A549 (cell line): ENCODE measurements around the gene ALAD. TPM values are rescaled to one million over a fixed set of nuclear protein-coding genes. Genes with fewer than 3 reads are reported as not detected.

Source experiments
- ATAC-seq, 2 experiments: fragments of 200-7000 bp in 1 of 2; fragments of >200 bp in 1 of 2; cut with Nextera tagmentation in 1 of 2; cut with Tn5 transposase in 1 of 2; 3 replicates each; pipeline versions ENCODE4 v1.8.0 to v1.9.1; 2018 to 2020; ENCODE audit warnings: mild to moderate bottlenecking in 1 of 2, moderate library complexity in 1 of 2
- CTCF ChIA-PET: fragments of 300-600 bp; sonication (Branson Sonifier 250); formaldehyde crosslinking; extraction: SDS; loops from one replicate; lab custom pipeline; 2021; ENCODE audit warnings: antibody characterized with exemption, inconsistent platforms; lab: Yijun Ruan, JAX
- POLR2A ChIA-PET: fragments of 350-600 bp; formaldehyde crosslinking; extraction: SDS; loops from one replicate; lab custom pipeline; 2021; ENCODE audit warnings: antibody characterized with exemption, inconsistent platforms; lab: Yijun Ruan, JAX
- DNase-seq, 2 experiments: peaks; one replicate each; pipeline versions ENCODE4 v3.0.0 to v3.0.0-alpha.2; 2011 to 2016; ENCODE audit warnings: low read depth in 1 of 2, low spot score in 1 of 2
- FAIRE-seq: peaks from 2 replicates; lab custom pipeline; 2011; peaks lifted over from hg19 to GRCh38; lab: Jason Lieb, UNC
- H3K27ac ChIP-seq, 2 experiments: fragments of >200 bp; sonication (Bioruptor Twin); formaldehyde crosslinking; 3 replicates each; pipeline ENCODE4 v1.5.1; 2016 to 2017
- H3K4me1 ChIP-seq: fragments of >200 bp; sonication (Bioruptor Twin); formaldehyde crosslinking; 3 replicates; pipeline ENCODE4 v1.6.1; 2016
- H3K4me2 ChIP-seq: fragments of >200 bp; sonication (Bioruptor Twin); formaldehyde crosslinking; 3 replicates; pipeline ENCODE4 v1.6.1; 2016
- H3K4me3 ChIP-seq: fragments of >200 bp; sonication (Bioruptor Twin); formaldehyde crosslinking; 3 replicates; pipeline ENCODE4 v1.5.1; 2016
- H3K9me3 ChIP-seq: fragments of >200 bp; sonication (Bioruptor Twin); formaldehyde crosslinking; 3 replicates; pipeline ENCODE4 v1.6.1; 2016
- CBX8 ChIP-seq: fragments of 200-600 bp; sonication (generic); IDR thresholded peaks from 2 replicates; pipeline ENCODE4 v1.6.1; 2016
- CHD2 ChIP-seq: fragments of 150-350 bp; IDR thresholded peaks from 2 replicates; pipeline ENCODE4 v1.6.1; 2014; ENCODE audit warnings: low read length; ENCODE audit not compliant: partially characterized antibody
- CHD4 ChIP-seq: fragments of 200-600 bp; sonication (generic); IDR thresholded peaks from 2 replicates; pipeline ENCODE4 v1.6.1; 2016; ENCODE audit warnings: antibody characterized with exemption, mild to moderate bottlenecking, borderline replicate concordance
- EHF ChIP-seq: fragments of 250-450 bp; sonication (Bioruptor Pico); IDR thresholded peaks from 2 replicates; pipeline ENCODE4 v1.5.0; 2020; ENCODE audit warnings: mild to moderate bottlenecking
- FOSL2 ChIP-seq, 2 experiments: fragments of 450-650 bp in 1 of 2; fragments of >200 bp in 1 of 2; sonication (Bioruptor Twin) in 1 of 2; formaldehyde crosslinking; IDR thresholded peaks; 2 replicates each; pipeline versions ENCODE4 v1.5.0 to v1.6.1; 2016 to 2020; ENCODE audit warnings: mild to moderate bottlenecking in 1 of 2, moderate library complexity in 1 of 2
- GATA3 ChIP-seq: IDR thresholded peaks from 2 replicates; pipeline ENCODE4 v1.6.1; 2012; ENCODE audit warnings: borderline replicate concordance
- HOXB13 ChIP-seq: fragments of 250-450 bp; sonication (Bioruptor Pico); IDR thresholded peaks from 2 replicates; pipeline ENCODE4 v1.5.0; 2020; ENCODE audit warnings: low read depth, mild to moderate bottlenecking, moderate library complexity
- HOXB5 ChIP-seq: fragments of 250-450 bp; sonication (Bioruptor Pico); IDR thresholded peaks from 2 replicates; pipeline ENCODE4 v1.5.0; 2020; ENCODE audit warnings: mild to moderate bottlenecking, moderate library complexity
- MYC ChIP-seq: IDR thresholded peaks from 2 replicates; pipeline ENCODE4 v1.6.1; 2012; ENCODE audit warnings: mild to moderate bottlenecking, inconsistent platforms, low read length, improper control_type of control experiment, borderline replicate concordance
- NFE2L2 ChIP-seq: fragments of 150-350 bp; conservative IDR thresholded peaks from 2 replicates; pipeline ENCODE4 v1.6.1; 2014; ENCODE audit warnings: low read length
- PHF8 ChIP-seq: fragments of 200-600 bp; sonication (generic); IDR thresholded peaks from 2 replicates; pipeline ENCODE4 v1.6.1; 2016; ENCODE audit warnings: low read depth, mild to moderate bottlenecking, antibody characterized with exemption, moderate library complexity, borderline replicate concordance
- POLR2A ChIP-seq: IDR thresholded peaks from 2 replicates; pipeline ENCODE4 v1.6.1; 2012; ENCODE audit warnings: mild to moderate bottlenecking, low read length
- RAD21 ChIP-seq, 2 experiments: fragments of >200 bp in 1 of 2; sonication (Bioruptor Twin) in 1 of 2; formaldehyde crosslinking in 1 of 2; IDR thresholded peaks in 1 of 2; conservative IDR thresholded peaks in 1 of 2; 2 replicates in 1 of 2; 3 replicates in 1 of 2; pipeline ENCODE4 v1.6.1; 2012 to 2018; ENCODE audit warnings: inconsistent platforms in 1 of 2
- RARB ChIP-seq: fragments of 250-450 bp; sonication (Bioruptor Pico); IDR thresholded peaks from 2 replicates; pipeline ENCODE4 v1.8.0; 2021; ENCODE audit warnings: mild to moderate bottlenecking, moderate library complexity
- RCOR1 ChIP-seq: fragments of 150-350 bp; IDR thresholded peaks from 2 replicates; pipeline ENCODE4 v1.6.1; 2014; ENCODE audit warnings: antibody characterized with exemption, low read length, low read depth
- RFX5 ChIP-seq: fragments of 450-650 bp; IDR thresholded peaks from 2 replicates; pipeline ENCODE4 v1.7.1; 2014; ENCODE audit warnings: antibody characterized with exemption, mild to moderate bottlenecking, moderate library complexity
- TFCP2L1 ChIP-seq: fragments of 250-450 bp; sonication (Bioruptor Pico); IDR thresholded peaks from 2 replicates; pipeline ENCODE4 v1.5.0; 2021; ENCODE audit warnings: mild to moderate bottlenecking
- WGBS: methylation state at CpG from one replicate; pipeline ENCODE4 v1.1.6; 2017; ENCODE audit errors: missing lambda C conversion rate; 5-methylcytosine and 5-hydroxymethylcytosine counted together
- polyA plus RNA-seq, 4 experiments: library from polyadenylated mRNA; depleted of rRNA in 3 of 4; stranded (reverse); fragments of >200 nt; fragmentation: RNase III in 1 of 4; extraction: RNeasy Plus Mini Kit Qiagen cat#74134 plus additional on column Dnase treatment in 1 of 4; gene quantifications; 2 replicates in 3 of 4; 3 replicates in 1 of 4; pipeline ENCODE4 v1.2.3, GENCODE V29; 2011 to 2017
- TF ChIP-seq, protein P1 (sequence below): fragments of 250-450 bp; sonication (Bioruptor Pico); IDR thresholded peaks from 2 replicates; pipeline ENCODE4 v1.5.0; 2020; ENCODE audit warnings: low read depth, mild to moderate bottlenecking, moderate library complexity
- TF ChIP-seq, protein P2 (sequence below): fragments of 150-350 bp; IDR thresholded peaks from 2 replicates; pipeline ENCODE4 v1.6.1; 2014; ENCODE audit warnings: low read depth, mild to moderate bottlenecking, low read length
- TF ChIP-seq, protein P3 (sequence below): IDR thresholded peaks from 2 replicates; pipeline ENCODE4 v1.6.1; 2012
- TF ChIP-seq, protein P4 (sequence below): fragments of >200 bp; sonication (Bioruptor Twin); formaldehyde crosslinking; IDR thresholded peaks from 2 replicates; pipeline ENCODE4 v1.6.1; 2016
- TF ChIP-seq, protein P5 (sequence below): fragments of 450-650 bp; IDR thresholded peaks from 2 replicates; pipeline ENCODE4 v1.6.1; 2014; ENCODE audit warnings: antibody characterized with exemption
- TF ChIP-seq, protein P6 (sequence below): fragments of 250-450 bp; sonication (Bioruptor Pico); IDR thresholded peaks from 2 replicates; pipeline ENCODE4 v1.5.0; 2021; ENCODE audit warnings: mild to moderate bottlenecking, moderate library complexity, borderline replicate concordance
- TF ChIP-seq, protein P7 (sequence below): fragments of >200 bp; sonication (Bioruptor Twin); formaldehyde crosslinking; IDR thresholded peaks from 3 replicates; pipeline ENCODE4 v1.6.1; 2016
- TF ChIP-seq, protein P8 (sequence below): IDR thresholded peaks from 2 replicates; pipeline ENCODE4 v1.6.1; 2012

Gene ALAD
- polyA plus RNA-seq, 2 of the 4 experiments (the other 2 are of a cell fraction), result 5.7 to 18.5 TPM

DNA sequence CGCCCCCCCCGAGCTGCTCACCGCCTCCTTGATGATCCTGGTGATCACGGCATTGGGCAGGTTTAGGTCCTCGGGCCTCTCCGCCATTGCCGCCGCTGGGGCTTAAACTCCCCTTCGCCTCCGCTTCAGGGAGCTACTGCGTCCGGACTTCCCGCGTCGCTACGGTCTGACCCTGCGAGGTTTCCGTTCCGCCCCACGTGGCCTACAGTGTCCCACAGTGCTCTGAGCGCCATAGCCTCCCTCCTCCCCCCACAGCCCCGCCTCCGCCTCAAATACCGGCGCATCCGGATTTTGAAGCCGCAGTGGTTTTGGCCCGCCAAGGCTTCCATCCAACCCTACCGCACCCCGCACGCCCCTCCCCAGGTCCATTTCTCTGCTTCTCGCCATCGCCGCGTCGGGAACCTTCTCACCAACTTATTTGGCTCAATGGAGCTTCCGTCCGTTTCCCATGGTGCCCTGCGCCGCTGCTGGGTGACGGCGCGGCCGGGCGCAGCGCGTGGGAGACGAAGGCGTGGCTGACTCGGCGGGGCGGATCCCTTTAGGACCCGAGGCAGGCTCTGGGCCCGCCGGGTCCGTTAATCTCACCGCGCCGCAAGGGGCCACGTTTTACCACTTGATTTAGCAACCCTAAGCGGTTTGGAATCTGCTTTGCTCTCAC, 9.3 kb upstream of the ALAD start, which contains the start of the genes C9orf43 and POLE3 (continued):
- TF ChIP-seq TFCP2L1, result peak; percentile 55; the same call in 1 of the 2 replicates
- no peak for TF ChIP-seq RFX5
- peak; percentile 87; the same call in 1 of the 2 replicates for TF ChIP-seq MYC
- TF ChIP-seq, protein P1, sequence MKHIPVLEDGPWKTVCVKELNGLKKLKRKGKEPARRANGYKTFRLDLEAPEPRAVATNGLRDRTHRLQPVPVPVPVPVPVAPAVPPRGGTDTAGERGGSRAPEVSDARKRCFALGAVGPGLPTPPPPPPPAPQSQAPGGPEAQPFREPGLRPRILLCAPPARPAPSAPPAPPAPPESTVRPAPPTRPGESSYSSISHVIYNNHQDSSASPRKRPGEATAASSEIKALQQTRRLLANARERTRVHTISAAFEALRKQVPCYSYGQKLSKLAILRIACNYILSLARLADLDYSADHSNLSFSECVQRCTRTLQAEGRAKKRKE (CRISPR knock-in tag), result no peak
- peak; percentile 69 for TF ChIP-seq CHD2
- no peak for TF ChIP-seq HOXB13
- peak; percentile 1; the same call in 1 of the 2 replicates for TF ChIP-seq NFE2L2
- TF ChIP-seq, protein P2, sequence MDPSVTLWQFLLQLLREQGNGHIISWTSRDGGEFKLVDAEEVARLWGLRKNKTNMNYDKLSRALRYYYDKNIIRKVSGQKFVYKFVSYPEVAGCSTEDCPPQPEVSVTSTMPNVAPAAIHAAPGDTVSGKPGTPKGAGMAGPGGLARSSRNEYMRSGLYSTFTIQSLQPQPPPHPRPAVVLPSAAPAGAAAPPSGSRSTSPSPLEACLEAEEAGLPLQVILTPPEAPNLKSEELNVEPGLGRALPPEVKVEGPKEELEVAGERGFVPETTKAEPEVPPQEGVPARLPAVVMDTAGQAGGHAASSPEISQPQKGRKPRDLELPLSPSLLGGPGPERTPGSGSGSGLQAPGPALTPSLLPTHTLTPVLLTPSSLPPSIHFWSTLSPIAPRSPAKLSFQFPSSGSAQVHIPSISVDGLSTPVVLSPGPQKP, result no peak
- TF ChIP-seq GATA3, result no peak; the same call in 1 of the 2 replicates

DNA sequence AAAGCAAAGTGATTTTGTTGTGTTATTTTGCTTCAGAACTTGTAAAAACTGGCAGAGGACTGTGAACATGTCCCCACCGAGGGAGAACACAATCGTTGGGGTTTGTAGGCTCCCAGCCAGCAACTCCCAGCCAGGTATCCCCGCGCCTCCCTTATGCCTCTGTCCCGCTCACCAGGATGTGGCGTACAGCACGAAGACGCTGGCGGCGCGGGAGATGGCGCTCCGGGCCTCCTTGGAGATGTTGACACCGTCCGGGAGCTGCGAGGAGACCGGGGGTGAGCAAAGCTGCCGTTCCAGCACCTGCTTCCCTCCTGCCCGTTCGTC, 8.8 kb upstream of the ALAD start:
- H3K9me3 ChIP-seq, result no peaks in the 10 kb centered on the region
- TF ChIP-seq FOSL2 (IDR thresholded peaks at IDR 0.05), result no peak
- TF ChIP-seq FOSL2 (CRISPR knock-in tag; IDR thresholded peaks at IDR 0.05), result no peak
- TF ChIP-seq, protein P3, sequence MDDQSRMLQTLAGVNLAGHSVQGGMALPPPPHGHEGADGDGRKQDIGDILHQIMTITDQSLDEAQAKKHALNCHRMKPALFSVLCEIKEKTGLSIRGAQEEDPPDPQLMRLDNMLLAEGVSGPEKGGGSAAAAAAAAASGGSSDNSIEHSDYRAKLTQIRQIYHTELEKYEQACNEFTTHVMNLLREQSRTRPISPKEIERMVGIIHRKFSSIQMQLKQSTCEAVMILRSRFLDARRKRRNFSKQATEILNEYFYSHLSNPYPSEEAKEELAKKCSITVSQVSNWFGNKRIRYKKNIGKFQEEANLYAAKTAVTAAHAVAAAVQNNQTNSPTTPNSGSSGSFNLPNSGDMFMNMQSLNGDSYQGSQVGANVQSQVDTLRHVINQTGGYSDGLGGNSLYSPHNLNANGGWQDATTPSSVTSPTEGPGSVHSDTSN, result no peak
- TF ChIP-seq HOXB5 (CRISPR knock-in tag), result no peak
- TF ChIP-seq EHF (CRISPR knock-in tag), result no peak
- TF ChIP-seq RCOR1, result no peak
- TF ChIP-seq, protein P4, sequence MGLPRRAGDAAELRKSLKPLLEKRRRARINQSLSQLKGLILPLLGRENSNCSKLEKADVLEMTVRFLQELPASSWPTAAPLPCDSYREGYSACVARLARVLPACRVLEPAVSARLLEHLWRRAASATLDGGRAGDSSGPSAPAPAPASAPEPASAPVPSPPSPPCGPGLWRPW, result no peak
- TF ChIP-seq, protein P5, sequence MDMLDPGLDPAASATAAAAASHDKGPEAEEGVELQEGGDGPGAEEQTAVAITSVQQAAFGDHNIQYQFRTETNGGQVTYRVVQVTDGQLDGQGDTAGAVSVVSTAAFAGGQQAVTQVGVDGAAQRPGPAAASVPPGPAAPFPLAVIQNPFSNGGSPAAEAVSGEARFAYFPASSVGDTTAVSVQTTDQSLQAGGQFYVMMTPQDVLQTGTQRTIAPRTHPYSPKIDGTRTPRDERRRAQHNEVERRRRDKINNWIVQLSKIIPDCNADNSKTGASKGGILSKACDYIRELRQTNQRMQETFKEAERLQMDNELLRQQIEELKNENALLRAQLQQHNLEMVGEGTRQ, result no peak
- TF ChIP-seq RARB (CRISPR knock-in tag), result no peak
- no peak for TF ChIP-seq CBX8
- TF ChIP-seq, protein P6, sequence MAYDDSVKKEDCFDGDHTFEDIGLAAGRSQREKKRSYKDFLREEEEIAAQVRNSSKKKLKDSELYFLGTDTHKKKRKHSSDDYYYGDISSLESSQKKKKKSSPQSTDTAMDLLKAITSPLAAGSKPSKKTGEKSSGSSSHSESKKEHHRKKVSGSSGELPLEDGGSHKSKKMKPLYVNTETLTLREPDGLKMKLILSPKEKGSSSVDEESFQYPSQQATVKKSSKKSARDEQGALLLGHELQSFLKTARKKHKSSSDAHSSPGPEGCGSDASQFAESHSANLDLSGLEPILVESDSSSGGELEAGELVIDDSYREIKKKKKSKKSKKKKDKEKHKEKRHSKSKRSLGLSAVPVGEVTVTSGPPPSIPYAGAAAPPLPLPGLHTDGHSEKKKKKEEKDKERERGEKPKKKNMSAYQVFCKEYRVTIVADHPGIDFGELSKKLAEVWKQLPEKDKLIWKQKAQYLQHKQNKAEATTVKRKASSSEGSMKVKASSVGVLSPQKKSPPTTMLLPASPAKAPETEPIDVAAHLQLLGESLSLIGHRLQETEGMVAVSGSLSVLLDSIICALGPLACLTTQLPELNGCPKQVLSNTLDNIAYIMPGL (CRISPR knock-in tag), result no peak
- no peak for TF ChIP-seq PHF8
- TF ChIP-seq RFX5, result no peak
- TF ChIP-seq, protein P7, sequence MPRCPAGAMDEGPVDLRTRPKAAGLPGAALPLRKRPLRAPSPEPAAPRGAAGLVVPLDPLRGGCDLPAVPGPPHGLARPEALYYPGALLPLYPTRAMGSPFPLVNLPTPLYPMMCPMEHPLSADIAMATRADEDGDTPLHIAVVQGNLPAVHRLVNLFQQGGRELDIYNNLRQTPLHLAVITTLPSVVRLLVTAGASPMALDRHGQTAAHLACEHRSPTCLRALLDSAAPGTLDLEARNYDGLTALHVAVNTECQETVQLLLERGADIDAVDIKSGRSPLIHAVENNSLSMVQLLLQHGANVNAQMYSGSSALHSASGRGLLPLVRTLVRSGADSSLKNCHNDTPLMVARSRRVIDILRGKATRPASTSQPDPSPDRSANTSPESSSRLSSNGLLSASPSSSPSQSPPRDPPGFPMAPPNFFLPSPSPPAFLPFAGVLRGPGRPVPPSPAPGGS, result no peak
- TF ChIP-seq, protein P8, sequence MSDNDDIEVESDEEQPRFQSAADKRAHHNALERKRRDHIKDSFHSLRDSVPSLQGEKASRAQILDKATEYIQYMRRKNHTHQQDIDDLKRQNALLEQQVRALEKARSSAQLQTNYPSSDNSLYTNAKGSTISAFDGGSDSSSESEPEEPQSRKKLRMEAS, result no peak
- TF ChIP-seq, protein P2, result no peak
- no peak for TF ChIP-seq CHD4
- TF ChIP-seq RAD21 (conservative IDR thresholded peaks at IDR 0.05 in 1 of 2, IDR thresholded peaks at IDR 0.05 in 1 of 2), result no peak
- no peak for TF ChIP-seq POLR2A
- TF ChIP-seq, all 56 proteins: peak for 0
- Histone ChIP-seq H3K4me3 (peak overlapping the region; percentile 70), H3K4me1 (peaks cover 8% of the 10 kb centered on the region; the same call in 1 of the 3 replicates), H3K27ac (peak overlapping the region; percentile 95 to 98), H3K4me2 (peak overlapping the region; percentile 78)
- FAIRE-seq (no peak), DNase-seq (no peak), ATAC-seq (peak; percentile 25 to 36; a peak in 5 of 6 replicates)
- ChIA-PET POLR2A (interaction anchor here (0.6 to 2.1 kb wide), 17 partner anchors 9 to 248 kb away, joined by 3 to 22 read pairs (median 4); partner anchors contain the start of genes ALAD, CDC26, FKBP15 and HDHD3), CTCF (interaction anchor here (0.6 to 4.1 kb wide), 17 partner anchors 9 to 248 kb away, joined by 3 to 28 read pairs (median 4); partner anchors contain the start of genes ALAD, CDC26, HDHD3 and PRPF4)
- WGBS, result 2% methylated on average over 19 of the region's 20 CpGs
